ENCODE data around the gene TEX29. TPM values are rescaled to one million over a fixed set of nuclear protein-coding genes. Genes with fewer than 3 reads are reported as not detected.
A peak's percentile ranks its signal among the peaks of the same experiment; 100 is the strongest.

Gene TEX29
- total RNA-seq, 4 donors from 2014 or later = not detected

GRCh38 chr13:111387945-111388600 lies 67.6 kb downstream of the TEX29 start:
- intact Hi-C loops (cut with DNase I; ENCODE audit: low total_unique reads) = no loop called here
- TF ChIP-seq CTCF (IDR thresholded peaks at IDR 0.05) (no peak), POLR2A (IDR thresholded peaks at IDR 0.05) (no peak)
- DNase-seq (ENCODE audit: low spot score in 2 of 2) = peak in 1 of 2 donors; percentile 57
- no peak overlapping the region for H3K4me3 ChIP-seq (ENCODE audit: low read depth, poor library complexity, severe bottlenecking)
- WGBS, 2 donors = 76 to 82% methylated on average over 18 of the region's 18 CpGs

- peak in 1 of 2 donors; percentile 80 for DNase-seq (ENCODE audit: low spot score in 2 of 2)
These were observed 68.5 kb downstream of the TEX29 start for GRCh38 chr13:111388851-111389500.

DNA sequence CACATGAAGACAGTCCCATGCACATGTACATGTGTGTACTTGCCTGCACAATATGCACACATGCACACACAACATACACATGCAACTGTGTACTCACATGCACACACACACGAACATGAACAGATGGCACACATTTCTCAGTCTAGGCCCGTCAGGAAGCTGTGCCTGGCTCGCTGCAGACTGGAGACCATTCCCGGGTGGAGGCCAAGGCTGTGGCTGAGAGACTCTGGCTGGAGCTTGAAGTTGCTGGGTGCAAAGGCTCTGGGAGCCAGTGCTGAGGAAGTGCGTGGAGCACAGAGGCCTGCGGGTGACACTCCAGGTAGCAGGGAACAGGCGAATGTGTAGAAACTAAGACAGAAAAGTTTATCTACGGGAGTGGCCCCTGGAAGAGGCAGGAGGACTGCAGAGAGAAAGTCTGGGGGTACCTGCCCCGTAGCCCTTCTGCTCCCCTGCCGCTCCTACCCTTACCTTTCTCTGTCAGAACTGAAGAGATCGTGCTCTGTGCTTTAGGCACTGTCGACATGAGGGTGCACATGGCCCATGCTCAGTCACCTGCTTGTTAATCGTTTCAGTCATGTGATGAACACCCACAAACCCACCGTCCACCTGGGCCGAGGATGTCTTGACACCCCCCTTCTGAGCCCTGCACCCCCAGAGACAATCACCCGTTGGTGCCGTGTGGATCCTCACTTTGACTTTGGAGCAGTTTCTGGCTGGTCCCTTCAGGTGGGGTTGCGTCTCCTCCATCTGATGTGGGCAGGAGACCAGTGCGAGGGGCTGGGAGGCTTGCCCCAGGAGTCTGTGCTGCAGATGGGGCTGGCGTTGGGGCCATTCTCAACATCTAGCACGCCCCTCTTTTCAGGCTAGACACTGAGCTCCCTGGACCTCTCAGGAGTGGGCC lies 69.4 kb downstream of the TEX29 start:
- WGBS, 2 donors = 73 to 80% methylated on average over 21 of the region's 21 CpGs
- intact Hi-C loops (cut with DNase I; ENCODE audit: low total_unique reads) = no loop called here
- DNase-seq (ENCODE audit: low spot score in 2 of 2) = peak in 1 of 2 donors; percentile 72
- no peak overlapping the region for H3K4me3 ChIP-seq (ENCODE audit: low read depth, poor library complexity, severe bottlenecking)
- TF ChIP-seq CTCF (IDR thresholded peaks at IDR 0.05) (no peak), POLR2A (IDR thresholded peaks at IDR 0.05) (no peak)

More at GRCh38 chr13:111388851-111389500, 68.5 kb downstream of the TEX29 start:
- 86 to 89% methylated on average over 18 to 19 of the region's 19 CpGs for WGBS, 2 donors
- intact Hi-C loops (cut with DNase I; ENCODE audit: low total_unique reads) = no loop called here
- H3K4me3 ChIP-seq (ENCODE audit: low read depth, poor library complexity, severe bottlenecking) = no peak overlapping the region
- TF ChIP-seq POLR2A (IDR thresholded peaks at IDR 0.05) (no peak), CTCF (IDR thresholded peaks at IDR 0.05) (no peak)

GRCh38 chr13:111390522-111391270 lies 70.3 kb downstream of the TEX29 start:
- no peak overlapping the region for H3K4me3 ChIP-seq (ENCODE audit: low read depth, poor library complexity, severe bottlenecking)
- DNase-seq (ENCODE audit: low spot score in 2 of 2) = peak in 1 of 2 donors; percentile 37
- intact Hi-C loops (cut with DNase I; ENCODE audit: low total_unique reads) = no loop called here
- WGBS, 2 donors = 83 to 88% methylated on average over 18 of the region's 18 CpGs
- TF ChIP-seq POLR2A (IDR thresholded peaks at IDR 0.05) (no peak), CTCF (IDR thresholded peaks at IDR 0.05) (no peak)

GRCh38 chr13:111392486-111392885 lies 72.0 kb downstream of the TEX29 start:
- H3K4me3 ChIP-seq (ENCODE audit: low read depth, poor library complexity, severe bottlenecking) = no peak overlapping the region
- TF ChIP-seq POLR2A (IDR thresholded peaks at IDR 0.05) (no peak), CTCF (IDR thresholded peaks at IDR 0.05) (no peak)
- 79 to 85% methylated on average over 9 of the region's 9 CpGs for WGBS, 2 donors
- DNase-seq (ENCODE audit: low spot score in 2 of 2) = no peak
- intact Hi-C loops (cut with DNase I; ENCODE audit: low total_unique reads) = no loop called here
